ENCODE results near the gene ARID1B. TPM values are rescaled to one million over a fixed set of nuclear protein-coding genes. Genes with fewer than 3 reads are reported as not detected.
A peak's percentile ranks its signal among the peaks of the same experiment; 100 is the strongest.
"Not testable (repeated sequence)": the region's sequence is repeated elsewhere in the genome, so short reads cannot be mapped to it uniquely, and the experiment has no call there.

ARID1B gene
- total RNA-seq, 2 donors from 2014 or later: 66.7 to 67.3 TPM

GRCh38 chr6:157021993-157022740, 245.0 kb downstream of the ARID1B start:
- Mint-ChIP-seq H3K4me3 (peak overlapping the region; percentile 77), H3K36me3 (ENCODE audit: low read depth) (peaks cover 4% of the 10 kb centered on the region), H3K4me1 (peaks cover 40% of the 10 kb centered on the region), H3K9me3 (no peaks in the 10 kb centered on the region), H3K27ac (peak overlapping the region; percentile 93), H3K27me3 (no peaks in the 10 kb centered on the region)
- ATAC-seq (replicated peaks): peak; percentile 66

- Mint-ChIP-seq H3K9me3 (no peaks in the 10 kb centered on the region), H3K27me3 (no peaks in the 10 kb centered on the region), H3K4me1 (peaks cover 27% of the 10 kb centered on the region), H3K4me3 (no peak overlapping the region), H3K27ac (no peak overlapping the region), H3K36me3 (ENCODE audit: low read depth) (peaks cover 4% of the 10 kb centered on the region)
- ATAC-seq (replicated peaks): no peak
These were observed 246.8 kb downstream of the ARID1B start for GRCh38 chr6:157023958-157024357.

- peaks cover 26% of the 10 kb centered on the region for H3K4me1 Mint-ChIP-seq
- H3K9me3 Mint-ChIP-seq: no peaks in the 10 kb centered on the region
- H3K36me3 Mint-ChIP-seq (ENCODE audit: low read depth): peaks cover 4% of the 10 kb centered on the region
- H3K27me3 Mint-ChIP-seq: no peaks in the 10 kb centered on the region
- H3K4me3 Mint-ChIP-seq: peak overlapping the region; percentile 23
- no peak for ATAC-seq (replicated peaks)
- peak overlapping the region; percentile 47 for H3K27ac Mint-ChIP-seq
These were observed 247.6 kb downstream of the ARID1B start for GRCh38 chr6:157024745-157025144.

GRCh38 chr6:157025437-157025836, 248.3 kb downstream of the ARID1B start:
- peak; percentile 15 for ATAC-seq (replicated peaks)
- Mint-ChIP-seq H3K27me3 (no peaks in the 10 kb centered on the region), H3K27ac (peak overlapping the region; percentile 47), H3K4me3 (peak overlapping the region; percentile 23), H3K9me3 (no peaks in the 10 kb centered on the region), H3K4me1 (peaks cover 25% of the 10 kb centered on the region), H3K36me3 (ENCODE audit: low read depth) (peaks cover 3% of the 10 kb centered on the region)

GRCh38 chr6:157029980-157030690, 253.0 kb downstream of the ARID1B start:
- ATAC-seq (replicated peaks): no peak
- H3K4me3 Mint-ChIP-seq: no peak overlapping the region
- peaks cover 29% of the 10 kb centered on the region for H3K4me1 Mint-ChIP-seq
- no peaks in the 10 kb centered on the region for H3K36me3 Mint-ChIP-seq (ENCODE audit: low read depth)
- H3K27ac Mint-ChIP-seq: peak overlapping the region; percentile 47
- H3K9me3 Mint-ChIP-seq: no peaks in the 10 kb centered on the region
- no peaks in the 10 kb centered on the region for H3K27me3 Mint-ChIP-seq

GRCh38 chr6:157030755-157031154, 253.6 kb downstream of the ARID1B start:
- Mint-ChIP-seq H3K27ac (no peak overlapping the region), H3K4me3 (no peak overlapping the region), H3K27me3 (no peaks in the 10 kb centered on the region), H3K9me3 (no peaks in the 10 kb centered on the region), H3K36me3 (ENCODE audit: low read depth) (no peaks in the 10 kb centered on the region), H3K4me1 (peaks cover 24% of the 10 kb centered on the region)
- no peak for ATAC-seq (replicated peaks)

GRCh38 chr6:157032923-157033322, 255.7 kb downstream of the ARID1B start:
- peak overlapping the region; percentile 80 for H3K4me3 Mint-ChIP-seq
- peaks cover 24% of the 10 kb centered on the region for H3K4me1 Mint-ChIP-seq
- ATAC-seq (replicated peaks): no peak
- no peaks in the 10 kb centered on the region for H3K27me3 Mint-ChIP-seq
- H3K36me3 Mint-ChIP-seq (ENCODE audit: low read depth): no peaks in the 10 kb centered on the region
- H3K9me3 Mint-ChIP-seq: no peaks in the 10 kb centered on the region
- peak overlapping the region; percentile 79 for H3K27ac Mint-ChIP-seq

GRCh38 chr6:157033428-157034140, 256.4 kb downstream of the ARID1B start:
- no peaks in the 10 kb centered on the region for H3K27me3 Mint-ChIP-seq
- H3K27ac Mint-ChIP-seq: peak overlapping the region; percentile 79
- ATAC-seq (replicated peaks): peak; percentile 60
- H3K4me1 Mint-ChIP-seq: peaks cover 24% of the 10 kb centered on the region
- no peaks in the 10 kb centered on the region for H3K36me3 Mint-ChIP-seq (ENCODE audit: low read depth)
- H3K4me3 Mint-ChIP-seq: peak overlapping the region; percentile 80
- H3K9me3 Mint-ChIP-seq: no peaks in the 10 kb centered on the region

- H3K4me3 Mint-ChIP-seq: peak overlapping the region; percentile 80
- no peaks in the 10 kb centered on the region for H3K9me3 Mint-ChIP-seq
- peak overlapping the region; percentile 79 for H3K27ac Mint-ChIP-seq
- ATAC-seq (replicated peaks): peak; percentile 64
- H3K27me3 Mint-ChIP-seq: no peaks in the 10 kb centered on the region
- H3K36me3 Mint-ChIP-seq (ENCODE audit: low read depth): no peaks in the 10 kb centered on the region
- peaks cover 18% of the 10 kb centered on the region for H3K4me1 Mint-ChIP-seq
These were observed 257.5 kb downstream of the ARID1B start for GRCh38 chr6:157034436-157035230.

- Mint-ChIP-seq H3K4me1 (peaks cover 11% of the 10 kb centered on the region), H3K4me3 (no peak overlapping the region), H3K27me3 (no peaks in the 10 kb centered on the region), H3K27ac (no peak overlapping the region), H3K36me3 (ENCODE audit: low read depth) (no peaks in the 10 kb centered on the region), H3K9me3 (no peaks in the 10 kb centered on the region)
- ATAC-seq (replicated peaks): no peak
These were observed 258.4 kb downstream of the ARID1B start for GRCh38 chr6:157035546-157035945.

- no peak overlapping the region for H3K27ac Mint-ChIP-seq
- H3K9me3 Mint-ChIP-seq: no peaks in the 10 kb centered on the region
- H3K4me1 Mint-ChIP-seq: peaks cover 8% of the 10 kb centered on the region
- H3K27me3 Mint-ChIP-seq: no peaks in the 10 kb centered on the region
- no peaks in the 10 kb centered on the region for H3K36me3 Mint-ChIP-seq (ENCODE audit: low read depth)
- no peak overlapping the region for H3K4me3 Mint-ChIP-seq
- ATAC-seq (replicated peaks): no peak
These were observed 259.1 kb downstream of the ARID1B start for GRCh38 chr6:157036245-157036711.

- H3K27me3 Mint-ChIP-seq: no peaks in the 10 kb centered on the region
- ATAC-seq (replicated peaks): no peak
- H3K4me1 Mint-ChIP-seq: peaks cover 8% of the 10 kb centered on the region
- H3K36me3 Mint-ChIP-seq (ENCODE audit: low read depth): peaks cover 7% of the 10 kb centered on the region
- no peak overlapping the region for H3K4me3 Mint-ChIP-seq
- no peak overlapping the region for H3K27ac Mint-ChIP-seq
- H3K9me3 Mint-ChIP-seq: no peaks in the 10 kb centered on the region
These were observed 260.0 kb downstream of the ARID1B start for GRCh38 chr6:157037165-157037564.

GRCh38 chr6:157038610-157039009, 261.4 kb downstream of the ARID1B start:
- Mint-ChIP-seq H3K4me1 (peaks cover 8% of the 10 kb centered on the region), H3K27me3 (no peaks in the 10 kb centered on the region), H3K9me3 (no peaks in the 10 kb centered on the region), H3K27ac (no peak overlapping the region), H3K4me3 (no peak overlapping the region), H3K36me3 (ENCODE audit: low read depth) (peaks cover 7% of the 10 kb centered on the region)
- ATAC-seq (replicated peaks): no peak

GRCh38 chr6:157039639-157040038, 262.5 kb downstream of the ARID1B start:
- not testable (repeated sequence) for ATAC-seq (replicated peaks); H3K27me3 Mint-ChIP-seq; H3K4me3 Mint-ChIP-seq; H3K9me3 Mint-ChIP-seq; H3K27ac Mint-ChIP-seq; H3K36me3 Mint-ChIP-seq (ENCODE audit: low read depth); H3K4me1 Mint-ChIP-seq

Data from activated T-helper 17 cell treated with anti-CD3 and anti-CD28 coated beads, Interleukin-2, amount 50 U/mL, for 72 hours (primary cell).